H1 (cell line): ENCODE measurements around the gene RNPS1. TPM values are rescaled to one million over a fixed set of nuclear protein-coding genes. Genes with fewer than 3 reads are reported as not detected.

ENCODE experiments used
- CTCF ChIA-PET: fragments of 300-600 bp; sonication (Branson Sonifier 250); formaldehyde crosslinking; loops from one replicate; lab custom pipeline; 2021; ENCODE audit not compliant: partially characterized antibody; lab: Charles Lee
- POLR2A ChIA-PET: fragments of 300-600 bp; sonication (Branson Sonifier 250); formaldehyde crosslinking; loops from one replicate; lab custom pipeline; 2021; ENCODE audit warnings: inconsistent platforms; ENCODE audit not compliant: partially characterized antibody; lab: Charles Lee
- DNase-seq, 2 experiments: peaks; one replicate each; pipeline versions ENCODE4 v3.0.0 to v3.0.0-alpha.2; 2010 to 2022; ENCODE audit warnings: low spot score in 2 of 2, low read depth in 1 of 2, mixed read lengths in 1 of 2
- FAIRE-seq: peaks from 2 replicates; lab custom pipeline; 2011; peaks lifted over from hg19 to GRCh38; lab: Jason Lieb, UNC
- H2AFZ ChIP-seq: 2 replicates; pipeline ENCODE4 v1.8.1; 2012; ENCODE audit warnings: low read length, inconsistent platforms
- H2AK5ac ChIP-seq: 2 replicates; pipeline ENCODE4 v1.6.1; 2013; ENCODE audit warnings: low read depth, low read length
- H2BK120ac ChIP-seq: replicated peaks from 2 replicates; pipeline ENCODE3; 2013; ENCODE audit warnings: low read depth, low read length, inconsistent platforms
- H2BK12ac ChIP-seq: 2 replicates; pipeline ENCODE4 v1.6.1; 2013; ENCODE audit warnings: low read depth, low read length
- H2BK15ac ChIP-seq: 2 replicates; pipeline ENCODE4 v1.6.1; 2013; ENCODE audit warnings: low read length
- H2BK20ac ChIP-seq: 2 replicates; pipeline ENCODE4 v1.6.1; 2013; ENCODE audit warnings: low read length
- H2BK5ac ChIP-seq: 2 replicates; pipeline ENCODE4 v1.6.1; 2013; ENCODE audit warnings: low read depth, low read length
- H3K14ac ChIP-seq: 2 replicates; pipeline ENCODE4 v1.6.1; 2013; ENCODE audit warnings: inconsistent platforms; ENCODE audit not compliant: insufficient read length
- H3K18ac ChIP-seq: 2 replicates; pipeline ENCODE4 v1.6.1; 2013; ENCODE audit warnings: low read length; ENCODE audit errors: extremely low read depth
- H3K23ac ChIP-seq: 2 replicates; pipeline ENCODE4 v1.6.1; 2013; ENCODE audit warnings: inconsistent platforms; ENCODE audit not compliant: insufficient read length
- H3K23me2 ChIP-seq: 2 replicates; pipeline ENCODE4 v1.6.1; 2013; ENCODE audit warnings: low read depth, low read length
- H3K27ac ChIP-seq: 2 replicates; pipeline ENCODE4 v1.6.1; 2011; ENCODE audit warnings: low read depth, low read length, inconsistent platforms
- H3K27me3 ChIP-seq, 4 experiments: replicated peaks in 1 of 4; 1 replicate in 1 of 4; 2 replicates in 3 of 4; pipeline versions ENCODE4 v1.6.1 to v1.8.1; 2011 to 2013; ENCODE audit warnings: low read length in 3 of 4, mild to moderate bottlenecking in 3 of 4, inconsistent platforms in 2 of 4, mixed read lengths in 2 of 4, moderate library complexity in 1 of 4; ENCODE audit not compliant: control insufficient read depth in 3 of 4, insufficient read depth in 3 of 4; ENCODE audit errors: extremely low read depth in 1 of 4
- H3K36me3 ChIP-seq, 4 experiments: 2 replicates each; pipeline versions ENCODE4 v1.6.1 to v1.8.1; 2011 to 2013; ENCODE audit warnings: mild to moderate bottlenecking in 4 of 4, low read length in 3 of 4, moderate library complexity in 2 of 4, control low read depth in 1 of 4, inconsistent platforms in 1 of 4; ENCODE audit not compliant: insufficient read depth in 4 of 4, control insufficient read depth in 2 of 4
- H3K4ac ChIP-seq: replicated peaks from 2 replicates; pipeline ENCODE3; 2013; ENCODE audit warnings: low read length, low read depth, mixed read lengths, inconsistent platforms; ENCODE audit not compliant: insufficient read length
- H3K4me1 ChIP-seq, 4 experiments: replicated peaks in 1 of 4; 1 replicate in 1 of 4; 2 replicates in 3 of 4; pipeline versions ENCODE4 v1.6.1 to v1.8.1; 2011 to 2013; ENCODE audit warnings: low read length in 3 of 4, inconsistent platforms in 2 of 4, mixed read lengths in 1 of 4; ENCODE audit not compliant: insufficient read depth in 4 of 4, control insufficient read depth in 3 of 4
- H3K4me2 ChIP-seq, 2 experiments: 2 replicates each; pipeline versions ENCODE4 v1.6.1 to v1.8.1; 2011 to 2013; ENCODE audit warnings: low read depth in 2 of 2, low read length in 2 of 2, control low read depth in 1 of 2, inconsistent platforms in 1 of 2, mild to moderate bottlenecking in 1 of 2; ENCODE audit not compliant: insufficient read depth in 1 of 2
- H3K4me3 ChIP-seq, 4 experiments: fragments of 200-600, 300-600 bp in 1 of 4; sonication (generic), shearing (Covaris generic), sonication (Bioruptor Twin) in 1 of 4; 2 replicates each; pipeline versions ENCODE4 v1.5.1 to v1.8.1; 2011 to 2016; ENCODE audit warnings: low read length in 4 of 4, low read depth in 3 of 4, control low read depth in 2 of 4, inconsistent platforms in 2 of 4, mild to moderate bottlenecking in 2 of 4, mixed read lengths in 1 of 4, moderate library complexity in 1 of 4; ENCODE audit not compliant: insufficient read depth in 2 of 4; ENCODE audit errors: extremely low read depth in 1 of 4
- H3K56ac ChIP-seq: replicated peaks from 2 replicates; pipeline ENCODE3; 2013; ENCODE audit warnings: low read depth, mild to moderate bottlenecking, mixed read lengths, low read length, inconsistent platforms; ENCODE audit not compliant: insufficient read length
- H3K79me1 ChIP-seq: 2 replicates; pipeline ENCODE4 v1.6.1; 2013; ENCODE audit warnings: low read depth, low read length, control low read depth
- H3K79me2 ChIP-seq, 2 experiments: 2 replicates each; pipeline versions ENCODE4 v1.6.1 to v1.8.1; 2012 to 2013; ENCODE audit warnings: low read length in 2 of 2, mild to moderate bottlenecking in 2 of 2, inconsistent platforms in 1 of 2; ENCODE audit not compliant: insufficient read depth in 2 of 2, control insufficient read depth in 1 of 2
- H3K9ac ChIP-seq, 4 experiments: replicated peaks in 1 of 4; 1 replicate in 1 of 4; 2 replicates in 3 of 4; pipeline versions ENCODE4 v1.6.1 to v1.8.1; 2011 to 2013; ENCODE audit warnings: low read depth in 3 of 4, low read length in 3 of 4, control low read depth in 2 of 4, mild to moderate bottlenecking in 2 of 4, moderate library complexity in 2 of 4, inconsistent platforms in 1 of 4; ENCODE audit errors: extremely low read depth in 1 of 4
- H3K9me3 ChIP-seq, 2 experiments: 2 replicates each; pipeline versions ENCODE4 v1.6.1 to v1.8.1; 2012 to 2013; ENCODE audit warnings: mild to moderate bottlenecking in 2 of 2, moderate library complexity in 2 of 2, control low read depth in 1 of 2, inconsistent platforms in 1 of 2, low read depth in 1 of 2, low read length in 1 of 2, mixed read lengths in 1 of 2; ENCODE audit not compliant: insufficient read depth in 2 of 2
- H4K20me1 ChIP-seq, 2 experiments: replicated peaks in 1 of 2; 2 replicates each; pipeline versions ENCODE3 to v1.8.1; 2011 to 2013; ENCODE audit warnings: inconsistent platforms in 2 of 2, low read length in 2 of 2, mild to moderate bottlenecking in 1 of 2; ENCODE audit not compliant: insufficient read depth in 2 of 2, control insufficient read depth in 1 of 2
- H4K5ac ChIP-seq: 2 replicates; pipeline ENCODE4 v1.6.1; 2013; ENCODE audit warnings: low read length, low read depth, mixed read lengths, inconsistent platforms; ENCODE audit not compliant: insufficient read length
- H4K8ac ChIP-seq: 2 replicates; pipeline ENCODE4 v1.8.0; 2013; ENCODE audit warnings: mild to moderate bottlenecking, moderate library complexity, low read length, inconsistent platforms; ENCODE audit not compliant: insufficient read depth; ENCODE audit errors: extremely low read depth
- H4K91ac ChIP-seq: replicated peaks from 2 replicates; pipeline ENCODE3; 2013; ENCODE audit warnings: low read length, mixed read lengths, inconsistent platforms; ENCODE audit not compliant: insufficient read length
- CHD1 ChIP-seq: IDR thresholded peaks from 2 replicates; pipeline ENCODE4 v1.6.1; 2012; ENCODE audit warnings: low read depth, low read length, improper control_type of control experiment
- CHD2 ChIP-seq: IDR thresholded peaks from 2 replicates; pipeline ENCODE4 v1.6.1; 2012; ENCODE audit warnings: low read length, improper control_type of control experiment
- EGR1 ChIP-seq: IDR thresholded peaks from 2 replicates; pipeline ENCODE4 v1.6.1; 2011; ENCODE audit warnings: low read depth, low read length, borderline replicate concordance
- GTF2F1 ChIP-seq: IDR thresholded peaks from 2 replicates; pipeline ENCODE4 v1.6.1; 2012; ENCODE audit warnings: low read depth, low read length, improper control_type of control experiment, borderline replicate concordance
- NRF1 ChIP-seq: IDR thresholded peaks from 2 replicates; pipeline ENCODE4 v1.6.1; 2011; ENCODE audit warnings: mild to moderate bottlenecking, low read depth, low read length, improper control_type of control experiment
- PHF8 ChIP-seq: fragments of 200-600 bp; sonication (generic); conservative IDR thresholded peaks from 2 replicates; pipeline ENCODE4 v1.7.1; 2012; ENCODE audit warnings: low read depth, mild to moderate bottlenecking, inconsistent platforms, low read length, moderate library complexity
- RBBP5 ChIP-seq: IDR thresholded peaks from 2 replicates; pipeline ENCODE4 v1.7.1; 2012; ENCODE audit warnings: low read depth, mild to moderate bottlenecking, inconsistent platforms, low read length, moderate library complexity, borderline replicate concordance
- RFX5 ChIP-seq: IDR thresholded peaks from 2 replicates; pipeline ENCODE4 v1.6.1; 2011; ENCODE audit warnings: low read depth, low read length, improper control_type of control experiment, borderline replicate concordance
- SAP30 ChIP-seq: fragments of 300-600 bp; sonication (generic); IDR thresholded peaks from 2 replicates; pipeline ENCODE4 v1.7.1; 2012; ENCODE audit warnings: low read length, moderate library complexity, mild to moderate bottlenecking, inconsistent platforms; ENCODE audit not compliant: insufficient read depth, insufficient replicate concordance
- SIN3A ChIP-seq, 2 experiments: IDR thresholded peaks in 1 of 2; conservative IDR thresholded peaks in 1 of 2; 2 replicates each; pipeline ENCODE4 v1.6.1; 2011 to 2012; ENCODE audit warnings: low read length in 2 of 2, improper control_type of control experiment in 1 of 2, low read depth in 1 of 2, mild to moderate bottlenecking in 1 of 2
- WGBS, 2 experiments: shearing (Covaris generic) in 1 of 2; methylation state at CpG; one replicate each; pipeline versions ENCODE4 v1.1.6 to v1.1.7; 2013 to 2015; ENCODE audit warnings: low lambda C conversion rate in 2 of 2, mixed read lengths in 2 of 2, inconsistent platforms in 1 of 2, low coverage in 1 of 2, missing lambda C conversion rate in 1 of 2; ENCODE audit not compliant: insufficient replicate concordance in 2 of 2, insufficient coverage in 1 of 2, insufficient read length in 1 of 2; ENCODE audit errors: extremely low coverage in 1 of 2, missing lambda C conversion rate in 1 of 2; 5-methylcytosine and 5-hydroxymethylcytosine counted together
- polyA plus RNA-seq, 7 experiments: library from polyadenylated mRNA; depleted of rRNA in 3 of 7; stranded (reverse) in 5 of 7; unstranded in 2 of 7; fragments of >200 nt in 5 of 7; fragments of 200-250 nt in 2 of 7; gene quantifications; 1 replicate in 5 of 7; 2 replicates in 1 of 7; 4 replicates in 1 of 7; pipeline versions ENCODE4 v1.2.1 to v1.2.3, GENCODE V29; 2011 to 2013; ENCODE audit warnings: missing spikeins in 2 of 7, mixed read lengths in 2 of 7
- total RNA-seq: library from RNA; stranded (reverse); fragmentation: NEBNext Ultra II Directional; extraction: Animal tissue kit (Norgen Biotek cat#: 25700); gene quantifications from 2 replicates; pipeline ENCODE4 v1.2.1, GENCODE V29; 2021
- TF ChIP-seq, protein P1 (sequence below): IDR thresholded peaks from 2 replicates; pipeline ENCODE4 v1.6.1; 2012; ENCODE audit warnings: low read length, inconsistent platforms

The RNPS1 gene
- total and polyA plus RNA-seq, 2 of the 8 experiments (the other 6 are each of a cell fraction or from before 2014, with no cell fraction given), result 330 to 350 TPM

- Histone ChIP-seq H2AFZ (no peak overlapping the region), H3K23me2 (peaks cover 16% of the 10 kb centered on the region; the same call in 1 of the 2 replicates), H3K79me1 (no peaks in the 10 kb centered on the region), H3K56ac (no peak overlapping the region), H3K23ac (no peak overlapping the region), H3K9me3 (no peaks in the 10 kb centered on the region), H4K8ac (no peak overlapping the region), H2BK12ac (no peak overlapping the region), H3K4me2 (no peak overlapping the region; a peak in 1 of 4 replicates), H3K79me2 (no peaks in the 10 kb centered on the region), H3K4me3 (no peak overlapping the region), H2AK5ac (no peak overlapping the region), H3K27me3 (peaks cover 4 to 20% (median 16%) of the 10 kb centered on the region in 4 experiments; a peak in 6 of 7 replicates), H4K20me1 (peaks cover 0 to 14% of the 10 kb centered on the region in 2 experiments), H2BK5ac (no peak overlapping the region), H3K14ac (no peak overlapping the region), H3K4ac (no peak overlapping the region), H3K36me3 (peaks cover 3 to 40% (median 6%) of the 10 kb centered on the region in 4 experiments; a peak in 4 of 8 replicates), H2BK20ac (no peak overlapping the region), H2BK120ac (no peak overlapping the region), H4K5ac (no peak overlapping the region), H3K9ac (no peak overlapping the region), H3K18ac (no peak overlapping the region), H4K91ac (no peak overlapping the region), H2BK15ac (no peak overlapping the region), H3K4me1 (peaks cover 0 to 19% (median 10%) of the 10 kb centered on the region in 4 experiments; a peak in 5 of 7 replicates), H3K27ac (no peak overlapping the region)
- ChIA-PET CTCF (interaction anchor here (2.7 kb wide), 1 partner anchor 10 kb away, joined by 9 read pairs; no protein-coding TSS in a partner anchor), POLR2A (interaction anchor here (0.8 to 8.6 kb wide), 10 partner anchors 9 to 296 kb away, joined by 3 to 181 read pairs (median 6); partner anchors contain the start of genes CEMP1, E4F1, ECI1 and MLST8)
- WGBS, 2 experiments, result 97% methylated on average over 27 of the region's 28 CpGs; no CpG with 5 or more reads in 1 of the 2 experiments
- DNase-seq, result no peak
- FAIRE-seq, result no peak
- TF ChIP-seq RBBP5, result no peak
- TF ChIP-seq RFX5, result no peak
- no peak for TF ChIP-seq PHF8
- TF ChIP-seq EGR1, result no peak
- no peak for TF ChIP-seq NRF1
- TF ChIP-seq GTF2F1, result no peak
- no peak for TF ChIP-seq CHD2
- TF ChIP-seq, protein P1, sequence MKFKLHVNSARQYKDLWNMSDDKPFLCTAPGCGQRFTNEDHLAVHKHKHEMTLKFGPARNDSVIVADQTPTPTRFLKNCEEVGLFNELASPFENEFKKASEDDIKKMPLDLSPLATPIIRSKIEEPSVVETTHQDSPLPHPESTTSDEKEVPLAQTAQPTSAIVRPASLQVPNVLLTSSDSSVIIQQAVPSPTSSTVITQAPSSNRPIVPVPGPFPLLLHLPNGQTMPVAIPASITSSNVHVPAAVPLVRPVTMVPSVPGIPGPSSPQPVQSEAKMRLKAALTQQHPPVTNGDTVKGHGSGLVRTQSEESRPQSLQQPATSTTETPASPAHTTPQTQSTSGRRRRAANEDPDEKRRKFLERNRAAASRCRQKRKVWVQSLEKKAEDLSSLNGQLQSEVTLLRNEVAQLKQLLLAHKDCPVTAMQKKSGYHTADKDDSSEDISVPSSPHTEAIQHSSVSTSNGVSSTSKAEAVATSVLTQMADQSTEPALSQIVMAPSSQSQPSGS, result no peak
- no peak for TF ChIP-seq SAP30
- no peak for TF ChIP-seq SIN3A (conservative IDR thresholded peaks at IDR 0.05 in 1 of 2, IDR thresholded peaks at IDR 0.05 in 1 of 2; ENCODE audit: low read depth in 1 of 2, low read length in 2 of 2)
- no peak for TF ChIP-seq CHD1
Observed at GRCh38 chr16:2235234-2235651, 32.7 kb downstream of the RNPS1 start.
